Left ventricle myocardium inferior (tissue), 1 donor: ENCODE data around the gene ING5. TPM values are rescaled to one million over a fixed set of nuclear protein-coding genes. Genes with fewer than 3 reads are reported as not detected.
"Not testable (repeated sequence)": the region's sequence is repeated elsewhere in the genome, so short reads cannot be mapped to it uniquely, and the experiment has no call there.

Experiments used
- DNase-seq: peaks from one replicate; pipeline ENCODE4 v3.0.0-alpha.2; 2020
- H3K27ac ChIP-seq: fragments of 200-600 bp; replicated peaks from 2 replicates; pipeline ENCODE4 v1.8.0; 2021
- H3K27me3 ChIP-seq: fragments of 200-600 bp; 2 replicates; pipeline ENCODE4 v1.8.0; 2021; ENCODE audit warnings: low read depth
- H3K36me3 ChIP-seq: fragments of 200-600 bp; 2 replicates; pipeline ENCODE4 v1.8.0; 2021
- H3K4me1 ChIP-seq: fragments of 200-600 bp; 2 replicates; pipeline ENCODE4 v1.8.0; 2021
- H3K4me3 ChIP-seq: fragments of 200-600 bp; 2 replicates; pipeline ENCODE4 v1.8.0; 2021; ENCODE audit warnings: mild to moderate bottlenecking, moderate library complexity
- H3K9me3 ChIP-seq: fragments of 200-600 bp; replicated peaks from 2 replicates; pipeline ENCODE4 v1.8.0; 2021
- intact Hi-C: fragments of 100-400 bp; cut with micrococcal nuclease; formaldehyde crosslinking; loops from one replicate; pipeline ENCODE4 v1.11.0; 2022
- total RNA-seq: library from RNA; stranded (reverse); fragmentation: NEBNext Ultra II Directional; extraction: Animal tissue kit (Norgen Biotek cat#: 25700); gene quantifications from one replicate; pipeline ENCODE4 v1.2.1, GENCODE V29; 2021
- TF ChIP-seq, protein P1 (sequence below): fragments of 200-600 bp; IDR thresholded peaks from 2 replicates; pipeline ENCODE4 v1.8.0; 2021; ENCODE audit warnings: antibody characterized with exemption, mild to moderate bottlenecking, borderline replicate concordance
- donor health status: DM: no; HTN: yes; CAD: no; lungs with severe emphysema.

Gene ING5
- total RNA-seq, 1 donor from 2014 or later: 20.0 TPM

DNA sequence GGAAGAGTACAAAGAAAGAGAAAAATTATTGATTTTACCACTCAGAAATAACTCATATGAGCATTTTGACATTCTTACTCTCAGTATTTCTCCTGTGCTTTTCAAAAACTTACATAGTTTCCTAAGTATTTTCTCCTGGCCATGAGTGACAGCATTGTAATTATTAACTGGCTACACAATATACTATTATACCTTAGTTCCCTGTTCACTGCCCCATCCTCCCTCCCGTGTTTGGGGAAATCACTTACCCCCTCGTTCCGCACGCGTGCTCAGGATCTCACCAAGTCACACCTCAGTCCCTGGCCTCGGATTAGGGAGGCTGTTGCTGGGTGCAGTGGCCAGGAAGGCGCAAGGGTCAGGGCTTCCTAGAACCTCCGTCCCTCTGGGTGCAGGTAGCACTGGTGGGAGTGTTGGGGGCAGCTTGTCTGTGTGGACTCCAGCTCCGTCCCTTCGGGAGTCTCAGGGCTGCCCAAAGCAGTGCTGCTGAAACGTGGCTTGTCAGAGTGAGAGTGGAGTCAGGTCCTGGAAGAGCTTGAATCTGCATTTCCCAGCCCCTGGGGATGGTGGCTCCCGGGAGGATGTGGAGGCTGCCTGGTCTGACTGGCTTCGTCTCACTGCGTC is 41.1 kb upstream of the ING5 start:
- DNase-seq: no peak
- TF ChIP-seq, protein P1, sequence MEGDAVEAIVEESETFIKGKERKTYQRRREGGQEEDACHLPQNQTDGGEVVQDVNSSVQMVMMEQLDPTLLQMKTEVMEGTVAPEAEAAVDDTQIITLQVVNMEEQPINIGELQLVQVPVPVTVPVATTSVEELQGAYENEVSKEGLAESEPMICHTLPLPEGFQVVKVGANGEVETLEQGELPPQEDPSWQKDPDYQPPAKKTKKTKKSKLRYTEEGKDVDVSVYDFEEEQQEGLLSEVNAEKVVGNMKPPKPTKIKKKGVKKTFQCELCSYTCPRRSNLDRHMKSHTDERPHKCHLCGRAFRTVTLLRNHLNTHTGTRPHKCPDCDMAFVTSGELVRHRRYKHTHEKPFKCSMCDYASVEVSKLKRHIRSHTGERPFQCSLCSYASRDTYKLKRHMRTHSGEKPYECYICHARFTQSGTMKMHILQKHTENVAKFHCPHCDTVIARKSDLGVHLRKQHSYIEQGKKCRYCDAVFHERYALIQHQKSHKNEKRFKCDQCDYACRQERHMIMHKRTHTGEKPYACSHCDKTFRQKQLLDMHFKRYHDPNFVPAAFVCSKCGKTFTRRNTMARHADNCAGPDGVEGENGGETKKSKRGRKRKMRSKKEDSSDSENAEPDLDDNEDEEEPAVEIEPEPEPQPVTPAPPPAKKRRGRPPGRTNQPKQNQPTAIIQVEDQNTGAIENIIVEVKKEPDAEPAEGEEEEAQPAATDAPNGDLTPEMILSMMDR: no peak

DNA sequence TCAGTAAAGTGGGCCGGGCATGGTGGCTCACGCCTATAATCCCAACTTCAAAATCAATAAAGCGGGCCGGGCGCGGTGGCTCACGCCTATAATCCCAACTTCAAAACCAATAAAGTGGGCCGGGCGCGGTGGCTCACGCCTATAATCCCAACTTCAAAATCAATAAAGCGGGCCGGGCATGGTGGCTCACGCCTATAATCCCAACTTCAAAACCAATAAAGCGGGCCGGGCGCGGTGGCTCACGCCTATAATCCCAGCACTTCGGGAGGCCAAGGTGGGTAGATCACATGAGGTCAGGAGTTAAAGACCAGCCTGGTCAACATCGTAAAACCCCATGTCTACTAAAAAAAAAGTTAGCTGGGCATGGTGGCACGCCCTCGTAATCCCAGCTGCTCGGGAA is 39.1 kb upstream of the ING5 start:
- H3K27ac ChIP-seq, H3K9me3 ChIP-seq, intact Hi-C loops, H3K4me3 ChIP-seq, H3K4me1 ChIP-seq, DNase-seq, H3K27me3 ChIP-seq: not testable (repeated sequence)
- H3K36me3 ChIP-seq: peaks cover 61% of the 10 kb centered on the region

More for the DNA sequence above, 41.1 kb upstream of the ING5 start:
- H3K4me1 ChIP-seq: peaks cover 14% of the 10 kb centered on the region
- no peak overlapping the region for H3K27ac ChIP-seq
- peaks cover 57% of the 10 kb centered on the region for H3K36me3 ChIP-seq
- intact Hi-C loops: no loop called here
- H3K4me3 ChIP-seq: no peak overlapping the region
- no peaks in the 10 kb centered on the region for H3K9me3 ChIP-seq
- H3K27me3 ChIP-seq: no peaks in the 10 kb centered on the region

DNA sequence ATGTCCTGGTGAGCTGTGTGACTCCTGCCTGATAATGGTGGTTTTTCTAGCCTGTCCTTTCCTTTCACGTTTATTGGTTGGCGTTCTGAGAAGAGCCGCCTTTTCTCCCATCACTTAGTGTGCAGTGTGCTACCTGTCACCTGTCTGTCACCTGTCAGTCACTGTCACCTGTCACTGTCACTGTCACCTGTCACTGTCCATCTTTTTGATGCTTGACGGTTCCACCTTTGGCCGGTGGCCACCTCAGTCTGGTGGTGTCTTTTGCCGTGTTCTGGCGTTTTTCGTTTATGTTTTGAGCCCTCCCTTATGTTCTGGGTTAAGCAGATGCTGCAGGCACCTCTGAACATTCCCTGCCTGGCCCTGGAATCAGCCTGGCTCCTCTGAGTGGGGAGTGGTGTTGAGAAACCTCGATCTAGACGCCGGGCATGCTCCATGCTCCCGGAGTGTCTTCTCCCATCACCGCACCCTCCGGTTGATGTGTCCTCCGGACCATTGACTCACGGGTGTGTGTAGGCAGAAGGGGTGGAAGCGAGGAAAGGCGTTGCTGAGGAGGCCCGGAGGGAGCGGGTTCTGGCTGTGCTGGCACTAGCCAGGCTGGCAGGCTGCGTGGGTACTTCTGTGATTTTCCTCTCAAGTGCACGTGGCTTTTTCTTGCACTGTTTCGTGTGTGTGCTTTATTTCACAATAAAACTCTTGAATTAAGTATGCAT is 36.0 kb upstream of the ING5 start:
- TF ChIP-seq, protein P1: no peak
- no peak overlapping the region for H3K4me3 ChIP-seq
- intact Hi-C loops: no loop called here
- H3K9me3 ChIP-seq: no peaks in the 10 kb centered on the region
- H3K36me3 ChIP-seq: peaks cover 60% of the 10 kb centered on the region
- no peaks in the 10 kb centered on the region for H3K4me1 ChIP-seq
- H3K27me3 ChIP-seq: no peaks in the 10 kb centered on the region
- no peak overlapping the region for H3K27ac ChIP-seq
- no peak for DNase-seq

DNA sequence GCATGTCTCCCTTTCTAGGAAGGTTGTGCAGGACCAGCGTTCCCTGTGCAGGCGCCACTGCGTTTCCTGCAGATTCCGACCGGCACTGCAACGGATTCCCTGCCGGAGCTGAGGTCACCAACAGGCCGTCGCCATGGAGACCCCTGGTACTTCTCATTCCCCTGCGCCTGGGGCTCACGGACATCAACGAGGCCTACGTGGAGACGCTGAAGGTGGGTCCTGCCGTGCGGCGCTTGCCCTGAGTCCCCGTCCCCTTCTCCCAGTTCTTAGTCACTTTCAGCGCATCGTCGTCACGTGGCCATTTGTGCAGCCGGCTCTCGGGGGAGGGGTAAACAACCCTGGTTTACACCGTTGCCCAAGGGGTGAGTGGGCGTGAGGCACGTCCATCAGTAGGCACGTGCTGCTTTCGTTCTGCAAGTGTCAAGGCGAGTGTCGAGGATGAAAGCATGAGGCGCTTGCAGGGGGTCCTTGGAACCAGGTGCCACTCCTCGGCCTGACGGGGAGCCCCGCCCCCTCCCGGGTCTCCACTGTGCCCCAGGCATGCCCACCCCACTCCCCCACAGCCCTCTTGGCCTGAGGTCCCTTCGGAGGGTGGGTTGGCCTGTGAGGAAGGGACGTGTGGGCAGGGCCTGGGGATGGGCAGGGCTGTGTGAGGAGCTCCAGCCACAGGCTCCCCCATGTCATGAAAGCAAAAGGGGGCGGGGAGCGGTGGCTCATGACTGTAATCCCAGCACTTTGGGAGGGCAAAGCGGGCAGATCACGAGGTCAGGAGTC is 35.0 kb upstream of the ING5 start:
- no peak overlapping the region for H3K27ac ChIP-seq
- no peak overlapping the region for H3K4me3 ChIP-seq
- H3K4me1 ChIP-seq: no peaks in the 10 kb centered on the region
- TF ChIP-seq, protein P1: no peak
- H3K27me3 ChIP-seq: no peaks in the 10 kb centered on the region
- DNase-seq: no peak
- intact Hi-C loops: no loop called here
- H3K36me3 ChIP-seq: peaks cover 62% of the 10 kb centered on the region
- no peaks in the 10 kb centered on the region for H3K9me3 ChIP-seq

DNA sequence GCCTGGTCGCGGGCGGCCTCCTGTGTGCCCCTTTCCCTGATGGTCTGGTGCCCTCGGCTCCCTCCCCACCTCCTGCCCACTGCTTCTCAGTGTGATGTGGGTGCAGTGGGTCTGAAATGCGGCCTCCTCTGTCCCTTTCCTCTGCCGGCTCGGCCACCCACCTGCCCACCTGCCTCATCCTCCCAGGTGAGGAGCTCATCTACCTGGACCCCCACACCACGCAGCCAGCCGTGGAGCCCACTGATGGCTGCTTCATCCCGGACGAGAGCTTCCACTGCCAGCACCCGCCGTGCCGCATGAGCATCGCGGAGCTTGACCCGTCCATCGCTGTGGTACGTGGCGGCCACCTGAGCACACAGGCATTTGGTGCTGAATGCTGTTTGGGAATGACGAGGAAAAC is 33.5 kb upstream of the ING5 start:
- Histone ChIP-seq H3K36me3 (peaks cover 65% of the 10 kb centered on the region), H3K4me1 (no peaks in the 10 kb centered on the region), H3K9me3 (no peaks in the 10 kb centered on the region), H3K27me3 (no peaks in the 10 kb centered on the region), H3K4me3 (no peak overlapping the region), H3K27ac (no peak overlapping the region)
- TF ChIP-seq, protein P1: no peak
- DNase-seq: no peak
- intact Hi-C loops: no loop called here
